HG03064 (cell line): ENCODE measurements around the gene NBPF8.
A peak's percentile ranks its signal among the peaks of the same experiment; 100 is the strongest.
"Not testable (repeated sequence)": the region's sequence is repeated elsewhere in the genome, so short reads cannot be mapped to it uniquely, and the experiment has no call there.

Experiments
- ATAC-seq: cut with Tn5 transposase; IDR thresholded peaks from one replicate; pipeline ENCODE4 v1.9.1; 2021; ENCODE audit warnings: low read depth; ENCODE audit not compliant: unreplicated experiment

NBPF8 gene

GRCh38 chr1:120414911-120415480 lies at the start of gene NBPF8:
TSS of gene NBPF8 (plus strand) at chr1:120415035. CDS start at chr1:120436523, 21,488 bp downstream.
- ATAC-seq: peak; percentile 99

GRCh38 chr1:120367709-120368108 lies 47.1 kb upstream of the NBPF8 start:
- ATAC-seq: not testable (repeated sequence)

GRCh38 chr1:120386651-120387050 lies 28.2 kb upstream of the NBPF8 start:
- ATAC-seq: not testable (repeated sequence)

- not testable (repeated sequence) for ATAC-seq
Measured at GRCh38 chr1:120388597-120389126, 26.2 kb upstream of the NBPF8 start.

GRCh38 chr1:120391365-120391764 lies 23.5 kb upstream of the NBPF8 start:
- not testable (repeated sequence) for ATAC-seq

- ATAC-seq: not testable (repeated sequence)
Measured at GRCh38 chr1:120393316-120394232, 21.3 kb upstream of the NBPF8 start.

- not testable (repeated sequence) for ATAC-seq
Measured at GRCh38 chr1:120405348-120405747, 9.5 kb upstream of the NBPF8 start.

GRCh38 chr1:120414451-120414850 lies 384 bp upstream of the NBPF8 start:
- ATAC-seq: peak; percentile 17

- not testable (repeated sequence) for ATAC-seq
Measured at GRCh38 chr1:120415492-120415961, 692 bp downstream of the NBPF8 start.

- ATAC-seq: not testable (repeated sequence)
Measured at GRCh38 chr1:120425063-120425462, 10.2 kb downstream of the NBPF8 start.

- not testable (repeated sequence) for ATAC-seq
Measured at GRCh38 chr1:120431626-120432025, 16.8 kb downstream of the NBPF8 start.

- ATAC-seq: not testable (repeated sequence)
Measured at GRCh38 chr1:120433831-120434230, 19.0 kb downstream of the NBPF8 start.

GRCh38 chr1:120449124-120449523 lies 34.3 kb downstream of the NBPF8 start:
- ATAC-seq: not testable (repeated sequence)
